ENCODE measurements around the gene CLCN4.

The CLCN4 gene

DNA sequence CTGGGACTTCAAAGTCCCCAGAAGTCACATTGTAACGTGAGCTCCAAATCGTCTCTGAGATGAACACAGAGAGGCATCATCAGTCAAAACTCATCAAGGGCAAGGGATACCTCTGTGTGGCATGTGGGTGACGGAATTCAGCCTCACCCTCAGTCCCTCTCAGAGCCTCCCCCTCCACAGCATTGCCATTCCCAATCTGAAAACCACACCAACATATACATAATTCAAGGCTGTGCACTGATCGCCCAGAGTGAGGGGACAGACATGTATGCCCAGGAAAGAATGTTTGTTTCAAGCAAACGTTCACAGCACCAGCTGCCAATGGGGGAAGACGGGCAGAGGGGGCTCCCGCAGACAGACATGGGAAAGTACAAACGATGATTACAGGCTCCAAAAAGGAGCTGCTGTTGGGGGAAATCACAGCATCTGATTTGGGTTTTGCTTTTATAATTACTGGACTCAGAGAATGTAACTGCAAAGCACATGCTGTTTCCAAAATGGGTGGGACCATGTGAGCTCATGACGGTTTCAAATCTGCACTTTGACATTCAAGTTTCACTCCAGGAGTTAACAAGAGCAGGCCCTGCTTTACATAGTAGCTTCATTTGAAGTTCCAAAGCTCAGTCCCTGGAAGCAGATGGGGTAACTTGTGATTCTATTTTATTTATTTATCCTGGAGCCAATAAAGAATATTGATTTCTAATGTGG lies 88.3 kb downstream of the CLCN4 start:
- no peak for DNase-seq

DNA sequence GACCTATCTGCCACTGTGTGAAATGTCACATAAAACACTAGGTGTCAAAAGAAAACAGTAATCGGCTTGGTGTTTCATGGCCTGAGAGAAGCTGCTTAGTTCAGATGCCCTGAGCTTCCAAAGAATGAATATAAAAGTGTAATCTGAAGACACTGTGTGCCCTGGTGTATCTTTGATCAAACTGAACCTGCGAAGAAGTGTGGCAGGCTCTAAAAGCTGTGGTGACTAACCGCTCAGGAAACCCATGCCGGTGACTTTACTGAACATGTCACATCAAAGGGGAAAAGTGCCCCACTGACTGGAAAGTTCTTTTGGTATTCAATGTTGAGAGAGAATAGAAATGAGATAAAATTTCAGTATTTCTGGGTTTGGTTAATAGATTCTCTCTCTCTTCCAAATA lies 89.1 kb downstream of the CLCN4 start:
- DNase-seq: no peak

DNA sequence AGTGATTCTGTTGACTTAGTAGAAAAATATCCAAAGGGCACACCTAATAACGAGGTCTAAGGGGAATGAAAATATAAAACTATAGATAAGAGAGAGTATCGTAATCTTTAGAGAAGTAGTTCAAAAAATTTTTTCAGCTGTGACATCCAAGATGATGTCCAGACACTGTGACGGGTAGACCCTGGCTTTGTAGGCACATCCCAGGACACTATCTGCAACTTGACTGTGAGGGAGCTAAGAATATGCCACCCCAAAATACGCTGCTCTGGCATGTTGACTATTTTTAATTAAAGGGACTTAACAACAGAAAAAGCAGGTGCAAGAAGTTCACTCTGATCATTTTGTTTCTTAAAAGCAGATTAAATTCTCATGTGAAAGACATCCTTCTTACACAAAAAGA lies 89.5 kb downstream of the CLCN4 start:
- DNase-seq: no peak

DNA sequence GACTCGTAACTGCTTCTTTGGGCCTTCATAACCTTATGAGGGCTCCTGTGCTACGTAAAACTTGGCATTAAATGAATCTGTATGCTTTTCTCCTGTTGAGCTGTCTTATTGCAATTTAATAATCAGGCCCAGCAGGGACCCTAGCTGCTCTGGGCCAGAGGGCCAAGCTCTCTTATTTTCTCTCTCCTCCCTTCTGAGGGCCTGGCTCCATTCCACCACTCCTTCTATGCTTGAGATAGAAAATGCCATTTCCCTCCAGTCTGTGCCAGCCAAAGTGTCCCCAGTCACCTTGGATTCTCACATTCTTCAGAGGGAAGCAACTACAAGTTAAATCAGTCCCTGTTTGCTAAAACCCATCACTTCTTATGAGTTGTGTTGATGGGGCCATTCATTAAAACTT lies 90.1 kb downstream of the CLCN4 start:
- DNase-seq: no peak

- DNase-seq: no peak
Observed at GRCh38 chrX:10254739-10255138, 98.0 kb downstream of the CLCN4 start.

DNA sequence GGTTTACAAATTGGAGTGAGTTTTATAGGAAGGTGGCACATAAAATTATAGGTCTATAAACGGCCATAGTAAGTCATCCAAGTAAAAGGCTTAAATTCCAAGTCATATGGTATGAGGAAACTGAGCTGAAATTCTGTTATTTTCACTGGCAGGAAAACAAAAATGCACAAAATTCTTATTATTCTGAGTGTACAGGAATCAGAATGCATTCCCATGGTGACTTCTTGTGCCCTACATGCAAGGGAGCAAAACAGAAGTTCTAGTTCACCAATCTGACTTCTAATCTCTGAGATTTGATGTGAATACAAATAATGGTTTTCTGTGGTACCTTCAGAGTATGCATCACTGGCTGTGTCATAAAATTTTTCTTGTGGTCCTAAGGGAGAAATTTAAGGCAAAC lies 102.9 kb downstream of the CLCN4 start:
- no peak for DNase-seq

DNA sequence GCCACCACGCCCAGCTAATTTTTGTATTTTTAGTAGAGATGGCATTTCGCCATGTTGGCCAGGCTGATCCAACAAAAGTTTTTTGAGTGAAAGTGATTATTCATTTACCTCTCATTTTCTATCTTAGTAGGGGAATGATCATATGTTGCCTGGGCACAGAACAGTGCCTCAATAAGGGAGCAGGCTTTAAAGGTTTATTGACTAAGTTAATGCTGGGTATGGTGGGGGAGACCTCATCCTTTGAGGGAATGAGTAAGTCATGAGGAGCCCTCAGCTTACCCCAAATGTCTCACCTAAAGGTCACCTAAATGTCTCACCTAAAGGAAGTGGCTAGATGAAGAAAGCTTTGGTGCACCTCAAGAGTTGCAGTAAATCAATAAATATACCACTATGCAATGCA lies 109.0 kb downstream of the CLCN4 start:
- DNase-seq: no peak

DNA sequence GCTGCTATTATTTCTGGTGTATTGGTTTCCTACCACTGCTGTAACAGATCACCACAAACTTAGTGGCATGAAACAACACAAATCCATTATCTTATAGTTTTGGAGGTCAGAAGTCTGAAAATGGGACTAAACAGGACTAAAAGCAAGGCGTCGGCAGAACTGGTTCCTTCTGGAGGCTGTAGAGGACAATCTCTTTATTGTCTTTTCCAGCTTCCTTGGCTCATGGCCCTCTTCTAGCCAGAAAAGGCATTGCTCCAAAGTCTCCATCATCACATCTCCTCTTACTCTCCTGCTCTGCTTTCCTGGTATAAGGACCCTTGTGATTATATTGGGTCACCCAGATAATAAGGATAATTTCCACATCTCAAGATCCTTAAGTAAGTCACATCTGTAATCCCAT lies 121.9 kb downstream of the CLCN4 start:
- no peak for DNase-seq

DNA sequence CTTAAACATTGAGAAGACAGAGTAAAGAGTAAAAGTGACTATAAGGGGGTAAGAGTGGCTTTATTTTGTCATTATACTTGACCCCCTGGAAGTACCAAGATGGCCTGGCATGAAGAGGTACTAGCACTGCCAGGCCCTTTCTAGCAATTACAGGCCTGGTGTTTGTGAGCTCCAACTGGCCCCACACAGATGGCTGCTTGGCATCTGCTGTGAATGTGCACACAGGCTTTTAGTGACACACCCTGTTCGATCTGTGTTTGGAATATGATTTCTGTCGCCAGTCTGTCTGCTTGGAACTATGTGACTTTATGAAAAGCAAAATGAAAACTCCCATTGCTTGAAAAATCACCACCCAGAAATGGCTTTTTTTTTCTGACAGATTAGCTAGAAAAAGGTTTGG lies 123.3 kb downstream of the CLCN4 start:
- no peak for DNase-seq

GRCh38 chrX:10282490-10282889 lies 125.7 kb downstream of the CLCN4 start:
- DNase-seq: no peak

GRCh38 chrX:10286195-10286594 lies 129.4 kb downstream of the CLCN4 start:
- no peak for DNase-seq
